ENCODE measurements around the gene SLC26A6. TPM values are rescaled to one million over a fixed set of nuclear protein-coding genes. Genes with fewer than 3 reads are reported as not detected.

Gene SLC26A6
- total RNA-seq, 1 experiment from 2014 or later: 47.4 TPM

DNA sequence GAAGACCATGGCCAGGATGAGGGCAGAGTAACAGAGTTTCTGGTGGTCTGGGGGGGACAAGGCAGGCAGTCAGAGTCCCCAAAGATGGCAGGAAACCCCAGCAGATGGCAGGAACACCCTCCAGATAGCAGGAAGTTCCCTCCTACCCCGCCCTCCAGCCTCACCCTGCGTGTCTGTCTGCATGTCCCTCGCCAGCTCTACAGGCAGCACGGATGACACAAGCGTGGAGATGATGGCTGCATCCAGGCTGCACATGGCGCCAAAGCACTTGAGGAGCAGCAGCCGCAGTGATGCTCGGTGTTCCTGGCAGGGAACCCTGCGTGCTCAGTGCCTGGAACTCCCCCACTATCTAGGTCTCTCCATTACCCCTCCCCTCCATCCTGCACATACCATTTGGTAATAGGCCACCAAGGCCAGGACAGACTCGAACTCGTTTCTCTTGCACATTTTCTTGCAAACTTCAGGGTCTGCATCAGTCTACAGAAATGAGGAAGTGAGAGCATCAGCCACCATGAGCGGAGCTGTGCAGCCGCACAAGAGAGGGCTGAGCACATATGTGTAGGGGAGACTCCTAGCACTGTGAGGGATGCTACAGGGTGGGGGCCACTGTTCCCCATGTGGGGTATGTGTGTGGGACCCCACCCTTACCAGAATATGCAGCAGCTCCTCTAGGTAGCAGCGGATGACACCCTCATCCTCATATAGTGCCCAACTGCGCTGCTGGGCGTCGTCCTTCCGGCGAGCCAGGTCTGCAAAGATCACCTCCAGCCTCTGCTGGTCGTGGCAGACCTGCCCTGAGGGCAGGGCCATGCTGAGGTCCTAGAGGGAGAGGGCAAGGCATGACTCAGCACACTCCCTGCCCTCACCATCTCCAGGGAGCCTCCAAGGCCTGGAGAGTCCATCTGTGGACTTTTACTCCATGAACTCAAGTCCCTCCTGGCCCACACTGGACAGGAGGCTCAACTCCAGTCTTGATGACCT is 44.4 kb upstream of the SLC26A6 start:
- no TSS peak for BruUV-seq (replicated peaks)
- TF ChIP-seq, protein P1, sequence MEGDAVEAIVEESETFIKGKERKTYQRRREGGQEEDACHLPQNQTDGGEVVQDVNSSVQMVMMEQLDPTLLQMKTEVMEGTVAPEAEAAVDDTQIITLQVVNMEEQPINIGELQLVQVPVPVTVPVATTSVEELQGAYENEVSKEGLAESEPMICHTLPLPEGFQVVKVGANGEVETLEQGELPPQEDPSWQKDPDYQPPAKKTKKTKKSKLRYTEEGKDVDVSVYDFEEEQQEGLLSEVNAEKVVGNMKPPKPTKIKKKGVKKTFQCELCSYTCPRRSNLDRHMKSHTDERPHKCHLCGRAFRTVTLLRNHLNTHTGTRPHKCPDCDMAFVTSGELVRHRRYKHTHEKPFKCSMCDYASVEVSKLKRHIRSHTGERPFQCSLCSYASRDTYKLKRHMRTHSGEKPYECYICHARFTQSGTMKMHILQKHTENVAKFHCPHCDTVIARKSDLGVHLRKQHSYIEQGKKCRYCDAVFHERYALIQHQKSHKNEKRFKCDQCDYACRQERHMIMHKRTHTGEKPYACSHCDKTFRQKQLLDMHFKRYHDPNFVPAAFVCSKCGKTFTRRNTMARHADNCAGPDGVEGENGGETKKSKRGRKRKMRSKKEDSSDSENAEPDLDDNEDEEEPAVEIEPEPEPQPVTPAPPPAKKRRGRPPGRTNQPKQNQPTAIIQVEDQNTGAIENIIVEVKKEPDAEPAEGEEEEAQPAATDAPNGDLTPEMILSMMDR (IDR thresholded peaks at IDR 0.05; ENCODE audit: unreplicated experiment): no peak
- DNase-seq (ENCODE audit: unreplicated experiment): no peak
- ChIA-PET CTCF (interaction anchor here (0.6 to 1.0 kb wide), 2 partner anchors 60 to 244 kb away, joined by 3 to 4 read pairs; no protein-coding TSS in a partner anchor), POLR2A (no interaction called here)
- Mint-ChIP-seq H3K27me3 (ENCODE audit: insufficient read depth, unreplicated experiment) (no peaks in the 10 kb centered on the region), H3K27ac (ENCODE audit: low read depth, unreplicated experiment) (peak overlapping the region; percentile 73), H3K4me3 (ENCODE audit: unreplicated experiment) (no peak overlapping the region), H3K36me3 (ENCODE audit: insufficient read depth, unreplicated experiment) (peaks cover 54% of the 10 kb centered on the region), H3K4me1 (ENCODE audit: insufficient read depth, unreplicated experiment) (peaks cover 22% of the 10 kb centered on the region), H3K9me3 (ENCODE audit: unreplicated experiment) (no peaks in the 10 kb centered on the region)
- intact Hi-C loops (cut with micrococcal nuclease): loop anchor here (10.0 kb wide), 1 partner anchor 125 kb away; the partner anchor contains the start of gene PFKFB4

DNA sequence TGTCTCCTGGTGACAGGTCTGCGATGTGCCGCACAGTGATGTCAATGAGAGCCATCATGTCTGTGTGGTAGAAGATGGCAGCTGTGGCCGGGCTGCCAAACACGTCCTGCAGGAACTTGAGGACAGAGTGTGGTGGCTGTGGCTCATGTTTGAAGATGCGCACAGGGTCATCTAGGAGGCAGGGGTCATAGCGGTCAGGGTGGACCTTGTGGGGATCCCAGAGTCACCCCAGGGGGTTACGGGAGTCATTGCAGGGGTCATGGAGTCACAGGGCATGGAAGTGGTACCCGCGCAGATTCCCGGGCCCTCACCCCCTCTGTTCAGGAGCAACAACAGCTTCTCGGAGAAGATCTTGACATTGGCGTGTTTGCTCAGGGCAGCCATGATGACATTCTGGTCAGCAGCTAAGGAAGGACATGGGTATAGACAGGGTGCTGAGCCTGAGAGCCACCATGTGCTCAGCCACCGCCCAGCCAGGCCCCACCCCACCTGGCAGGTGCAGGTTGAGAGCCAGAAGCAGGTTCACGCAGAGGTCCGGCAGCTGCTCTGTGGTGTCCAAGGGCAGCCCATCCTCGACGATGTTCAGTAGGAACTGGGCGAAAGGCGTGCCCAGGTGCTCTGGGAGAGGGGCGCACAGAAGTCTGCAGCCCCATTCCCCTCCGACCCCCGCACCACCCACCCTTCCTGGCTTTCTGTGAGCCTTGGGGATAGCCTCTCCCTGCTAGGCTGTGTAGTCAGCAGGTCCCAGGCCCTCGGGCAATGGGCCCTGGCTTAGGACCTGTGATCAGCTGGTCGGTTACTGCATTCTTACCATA is 43.5 kb upstream of the SLC26A6 start:
- H3K9me3 Mint-ChIP-seq (ENCODE audit: unreplicated experiment): no peaks in the 10 kb centered on the region
- ChIA-PET CTCF (interaction anchor here (0.6 to 1.0 kb wide), 2 partner anchors 59 to 243 kb away, joined by 3 to 4 read pairs; no protein-coding TSS in a partner anchor), POLR2A (no interaction called here)
- intact Hi-C loops (cut with micrococcal nuclease): no loop called here
- BruUV-seq (replicated peaks): no TSS peak
- no peaks in the 10 kb centered on the region for H3K27me3 Mint-ChIP-seq (ENCODE audit: insufficient read depth, unreplicated experiment)
- no peak for DNase-seq (ENCODE audit: unreplicated experiment)
- no peak overlapping the region for H3K27ac Mint-ChIP-seq (ENCODE audit: low read depth, unreplicated experiment)
- TF ChIP-seq, protein P1 (IDR thresholded peaks at IDR 0.05; ENCODE audit: unreplicated experiment): no peak
- peaks cover 52% of the 10 kb centered on the region for H3K36me3 Mint-ChIP-seq (ENCODE audit: insufficient read depth, unreplicated experiment)
- peaks cover 13% of the 10 kb centered on the region for H3K4me1 Mint-ChIP-seq (ENCODE audit: insufficient read depth, unreplicated experiment)
- no peak overlapping the region for H3K4me3 Mint-ChIP-seq (ENCODE audit: unreplicated experiment)

DNA sequence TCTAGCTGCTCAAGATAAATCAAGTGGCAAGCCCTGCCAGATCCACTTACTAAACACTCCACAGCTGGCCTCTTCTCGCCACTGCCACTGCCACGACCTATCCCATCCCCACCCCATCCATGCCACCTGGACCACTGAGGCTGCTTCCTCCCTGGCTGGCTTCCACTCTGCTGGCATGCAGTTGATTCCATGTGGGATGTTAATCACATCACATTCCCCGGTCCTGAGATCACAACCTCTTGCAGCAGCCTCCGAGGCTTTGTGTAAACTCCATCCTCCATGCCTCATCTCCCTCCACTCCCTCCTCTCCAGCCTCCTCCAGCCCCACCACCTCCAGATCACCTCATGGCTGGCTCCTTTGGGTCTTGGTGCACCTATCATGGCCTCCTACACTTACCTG is 42.8 kb upstream of the SLC26A6 start:
- Mint-ChIP-seq H3K4me1 (ENCODE audit: insufficient read depth, unreplicated experiment) (peaks cover 6% of the 10 kb centered on the region), H3K4me3 (ENCODE audit: unreplicated experiment) (no peak overlapping the region), H3K27ac (ENCODE audit: low read depth, unreplicated experiment) (no peak overlapping the region), H3K9me3 (ENCODE audit: unreplicated experiment) (no peaks in the 10 kb centered on the region), H3K36me3 (ENCODE audit: insufficient read depth, unreplicated experiment) (peaks cover 45% of the 10 kb centered on the region), H3K27me3 (ENCODE audit: insufficient read depth, unreplicated experiment) (no peaks in the 10 kb centered on the region)
- DNase-seq (ENCODE audit: unreplicated experiment): no peak
- intact Hi-C loops (cut with micrococcal nuclease): no loop called here
- ChIA-PET POLR2A (no interaction called here), CTCF (no interaction called here)
- BruUV-seq (replicated peaks): no TSS peak
- TF ChIP-seq, protein P1 (IDR thresholded peaks at IDR 0.05; ENCODE audit: unreplicated experiment): no peak

DNA sequence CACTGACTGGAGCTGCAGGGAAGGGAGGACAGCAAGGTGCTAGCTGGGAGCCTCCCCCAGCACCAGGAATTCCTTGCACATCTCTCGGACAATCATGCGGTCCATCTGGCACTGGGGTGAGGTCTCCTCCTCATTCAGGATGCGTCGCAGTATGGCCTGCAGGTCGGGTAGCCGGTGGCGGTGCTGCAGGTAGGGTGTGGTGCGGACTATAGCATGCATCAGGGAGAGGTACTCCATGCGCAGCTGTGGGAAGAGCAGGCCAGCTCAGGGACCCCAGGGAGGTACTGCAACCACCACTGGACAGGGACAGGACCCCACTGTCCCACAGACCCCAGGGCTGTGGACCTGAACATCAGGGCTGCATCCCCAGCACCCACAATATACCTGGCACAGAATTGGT is 39.2 kb upstream of the SLC26A6 start:
- H3K4me3 Mint-ChIP-seq (ENCODE audit: unreplicated experiment): no peak overlapping the region
- ChIA-PET POLR2A (interaction anchor here (0.8 to 2.5 kb wide), 4 partner anchors 9 to 39 kb away, joined by 3 to 10 read pairs (median 5); partner anchors contain the start of gene SLC26A6), CTCF (interaction anchor here (1.0 to 2.0 kb wide), 2 partner anchors 38 to 63 kb away, joined by 3 to 5 read pairs; no protein-coding TSS in a partner anchor)
- peaks cover 44% of the 10 kb centered on the region for H3K36me3 Mint-ChIP-seq (ENCODE audit: insufficient read depth, unreplicated experiment)
- no peaks in the 10 kb centered on the region for H3K4me1 Mint-ChIP-seq (ENCODE audit: insufficient read depth, unreplicated experiment)
- BruUV-seq (replicated peaks): no TSS peak
- H3K9me3 Mint-ChIP-seq (ENCODE audit: unreplicated experiment): no peaks in the 10 kb centered on the region
- TF ChIP-seq, protein P1 (IDR thresholded peaks at IDR 0.05; ENCODE audit: unreplicated experiment): no peak
- intact Hi-C loops (cut with micrococcal nuclease): no loop called here
- no peaks in the 10 kb centered on the region for H3K27me3 Mint-ChIP-seq (ENCODE audit: insufficient read depth, unreplicated experiment)
- no peak overlapping the region for H3K27ac Mint-ChIP-seq (ENCODE audit: low read depth, unreplicated experiment)
- no peak for DNase-seq (ENCODE audit: unreplicated experiment)

All from MCF 10A (cell line).